ENCODE results near the gene ZNF219.

The ZNF219 gene

DNA sequence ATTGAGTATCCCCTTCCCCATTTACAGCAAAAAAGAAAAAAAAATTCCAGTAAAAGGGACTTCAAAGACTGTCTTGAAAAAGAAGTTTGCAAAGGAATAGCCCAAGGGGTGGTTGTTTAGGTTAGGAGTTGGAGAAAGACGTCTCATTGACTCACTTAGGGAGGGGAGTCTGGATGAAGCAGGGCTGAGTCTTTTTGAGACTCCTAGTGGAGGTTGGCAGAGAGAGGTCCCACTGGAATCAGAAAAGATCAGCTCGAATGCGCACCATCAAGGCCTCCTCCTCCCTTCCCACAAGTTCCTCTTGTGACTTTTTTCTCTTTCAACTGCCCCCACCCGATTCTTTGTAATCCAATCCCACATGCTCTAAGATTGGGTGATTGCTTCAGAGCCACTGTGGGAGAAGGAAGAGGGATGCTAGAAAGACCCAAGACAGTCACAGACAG, 26.4 kb downstream of the ZNF219 start:
- peak overlapping the region; percentile 72 for H3K9ac ChIP-seq (ENCODE audit: insufficient read length, low read depth)
- DNase-seq (ENCODE audit: low read depth, low spot score) = no peak

DNA sequence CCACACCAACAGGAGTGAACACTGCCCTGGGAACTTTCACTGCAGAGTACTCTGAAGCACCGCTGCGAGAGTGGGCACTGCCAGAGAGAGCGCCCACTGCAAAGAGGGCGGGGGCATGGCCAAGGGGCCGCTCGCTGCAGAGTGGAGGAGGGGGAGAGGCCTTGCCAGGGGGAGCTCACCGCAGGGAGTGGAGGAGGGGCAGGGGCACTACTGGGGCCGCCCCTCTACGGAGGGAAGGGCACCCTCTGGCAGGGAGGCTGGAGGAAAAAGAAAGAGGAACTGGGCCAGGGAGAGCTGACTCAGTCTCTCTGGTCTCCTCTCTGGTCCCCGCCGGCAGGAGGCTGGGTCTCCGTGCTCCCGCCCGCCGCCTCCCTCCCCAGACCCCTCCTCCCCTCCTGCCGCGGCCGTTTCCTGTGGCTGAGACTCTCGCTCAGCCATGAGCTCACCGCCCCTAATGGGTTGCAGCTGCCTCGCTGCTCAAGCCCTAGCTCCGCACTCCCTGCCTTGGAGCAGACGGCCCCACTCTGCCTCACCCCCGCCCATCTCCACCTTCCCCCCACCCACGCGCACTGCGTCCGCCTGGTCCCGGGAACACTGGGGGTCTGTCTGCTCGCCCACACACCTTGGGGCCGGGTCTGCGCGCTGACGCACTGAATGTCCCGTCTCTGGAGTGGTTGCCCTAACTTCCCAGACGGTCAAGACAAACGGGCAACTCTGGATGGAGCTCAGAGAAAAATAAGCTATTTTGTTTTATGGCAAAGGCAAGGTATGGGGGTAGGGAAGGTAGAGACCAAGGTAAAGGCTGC, 27.0 kb downstream of the ZNF219 start:
- Histone ChIP-seq H3K27me3 (ENCODE audit: insufficient read depth, insufficient read length) (no peaks in the 10 kb centered on the region), H3K9me3 (ENCODE audit: insufficient read depth, low read length) (no peaks in the 10 kb centered on the region), H3K4me3 (ENCODE audit: insufficient read length, low read depth) (peak overlapping the region; percentile 63), H3K9ac (ENCODE audit: insufficient read length, low read depth) (peak overlapping the region; percentile 92), H3K4me1 (ENCODE audit: insufficient read depth, insufficient read length) (peaks cover 3% of the 10 kb centered on the region), H3K36me3 (ENCODE audit: insufficient read depth, insufficient read length, low read length) (peaks cover 39% of the 10 kb centered on the region)
- TF ChIP-seq YY1 (IDR thresholded peaks at IDR 0.05; ENCODE audit: insufficient read depth, insufficient read length) (no peak), SUZ12 (IDR thresholded peaks at IDR 0.05; ENCODE audit: extremely low read depth, insufficient read depth, insufficient read length) (no peak), ZNF274 (IDR thresholded peaks at IDR 0.05; ENCODE audit: low read depth, low read length) (no peak)
- peak; percentile 76 for DNase-seq (ENCODE audit: low read depth, low spot score)

More for the DNA sequence above, 26.4 kb downstream of the ZNF219 start:
- Histone ChIP-seq H3K4me1 (ENCODE audit: insufficient read depth, insufficient read length) (peaks cover 3% of the 10 kb centered on the region), H3K36me3 (ENCODE audit: insufficient read depth, insufficient read length, low read length) (peaks cover 46% of the 10 kb centered on the region), H3K9me3 (ENCODE audit: insufficient read depth, low read length) (no peaks in the 10 kb centered on the region), H3K27me3 (ENCODE audit: insufficient read depth, insufficient read length) (no peaks in the 10 kb centered on the region), H3K4me3 (ENCODE audit: insufficient read length, low read depth) (peak overlapping the region; percentile 63)
- TF ChIP-seq YY1 (IDR thresholded peaks at IDR 0.05; ENCODE audit: insufficient read depth, insufficient read length) (no peak), SUZ12 (IDR thresholded peaks at IDR 0.05; ENCODE audit: extremely low read depth, insufficient read depth, insufficient read length) (no peak), ZNF274 (IDR thresholded peaks at IDR 0.05; ENCODE audit: low read depth, low read length) (no peak)

DNA sequence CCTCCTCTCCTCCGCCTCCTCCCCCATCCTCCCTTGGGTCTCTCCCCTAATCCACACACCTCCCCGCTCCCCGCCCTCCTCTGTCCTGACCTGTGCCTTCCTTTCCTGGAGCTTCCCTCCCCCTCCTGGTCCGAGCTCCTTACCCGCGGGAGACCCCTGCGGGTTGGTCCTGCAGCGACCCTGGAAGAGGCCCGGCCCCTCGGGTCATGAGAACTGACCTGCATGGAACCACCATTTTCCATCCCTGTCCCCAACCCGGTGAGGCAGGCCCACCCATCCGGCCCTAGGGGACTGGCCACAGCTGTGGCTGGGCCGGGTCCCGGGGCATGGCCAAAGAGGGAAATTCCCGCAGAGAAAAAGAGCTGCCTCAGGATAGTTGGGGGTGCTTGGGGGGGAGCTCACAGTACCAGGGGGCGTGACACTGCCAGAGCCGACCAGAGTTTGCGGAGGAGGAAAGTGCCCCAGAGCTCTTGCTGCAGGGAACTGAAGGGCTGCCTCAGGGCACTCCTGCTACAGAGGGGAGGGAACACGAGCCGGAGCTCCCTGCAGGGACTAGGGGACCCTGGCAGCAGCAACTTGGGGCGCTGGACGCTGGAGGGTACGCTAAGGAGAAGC, 27.7 kb downstream of the ZNF219 start:
- peaks cover 3% of the 10 kb centered on the region for H3K4me1 ChIP-seq (ENCODE audit: insufficient read depth, insufficient read length)
- H3K4me3 ChIP-seq (ENCODE audit: insufficient read length, low read depth) = peak overlapping the region; percentile 63
- peaks cover 32% of the 10 kb centered on the region for H3K36me3 ChIP-seq (ENCODE audit: insufficient read depth, insufficient read length, low read length)
- DNase-seq (ENCODE audit: low read depth, low spot score) = no peak
- TF ChIP-seq YY1 (IDR thresholded peaks at IDR 0.05; ENCODE audit: insufficient read depth, insufficient read length) = no peak
- no peak for TF ChIP-seq ZNF274 (IDR thresholded peaks at IDR 0.05; ENCODE audit: low read depth, low read length)
- no peak for TF ChIP-seq SUZ12 (IDR thresholded peaks at IDR 0.05; ENCODE audit: extremely low read depth, insufficient read depth, insufficient read length)
- H3K27me3 ChIP-seq (ENCODE audit: insufficient read depth, insufficient read length) = no peaks in the 10 kb centered on the region
- no peaks in the 10 kb centered on the region for H3K9me3 ChIP-seq (ENCODE audit: insufficient read depth, low read length)
- H3K9ac ChIP-seq (ENCODE audit: insufficient read length, low read depth) = peak overlapping the region; percentile 92

DNA sequence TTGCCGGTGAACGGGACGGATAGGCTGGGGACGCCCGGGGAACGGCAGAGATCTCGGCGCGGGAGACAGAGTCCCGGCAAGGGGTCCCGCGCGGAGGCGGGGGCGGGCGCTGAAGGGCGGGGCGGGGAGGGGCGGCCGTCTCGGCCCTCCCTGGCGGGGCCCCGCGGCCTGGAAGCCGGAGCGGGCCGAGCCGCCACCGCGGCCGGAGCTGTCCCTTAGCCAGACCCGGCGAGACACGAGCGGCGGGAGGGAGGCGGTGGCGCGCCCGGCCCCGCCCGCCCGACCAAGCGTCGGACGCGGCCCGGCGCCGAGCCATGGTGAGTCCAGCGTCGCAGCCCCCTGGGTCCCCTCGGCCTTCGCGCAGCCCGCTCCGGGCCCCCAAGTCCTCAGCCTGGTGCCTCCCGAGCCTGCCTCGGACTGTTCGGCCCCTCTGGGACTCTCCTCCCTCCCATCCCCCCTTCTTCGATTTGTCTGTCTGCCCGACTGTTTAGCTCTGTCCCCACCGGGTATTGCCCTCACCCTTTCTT, 28.3 kb downstream of the ZNF219 start, which contains the start of gene ARHGEF40:
Gene ARHGEF40, plus strand, starts transcription at position 222 of the 527 bp plus-strand sequence. Its CDS starts 93 bp downstream, at position 315.
- Histone ChIP-seq H3K9ac (ENCODE audit: insufficient read length, low read depth) (peak within 1 kb of the TSS; percentile 92), H3K36me3 (ENCODE audit: insufficient read depth, insufficient read length, low read length) (peaks cover 27% of the 10 kb centered on the region), H3K27me3 (ENCODE audit: insufficient read depth, insufficient read length) (no peaks in the 10 kb centered on the region), H3K9me3 (ENCODE audit: insufficient read depth, low read length) (no peaks in the 10 kb centered on the region), H3K4me3 (ENCODE audit: insufficient read length, low read depth) (peak within 1 kb of the TSS; percentile 63), H3K4me1 (ENCODE audit: insufficient read depth, insufficient read length) (peaks cover 3% of the 10 kb centered on the region)
- TF ChIP-seq YY1 (IDR thresholded peaks at IDR 0.05; ENCODE audit: insufficient read depth, insufficient read length) = no peak
- no peak for TF ChIP-seq ZNF274 (IDR thresholded peaks at IDR 0.05; ENCODE audit: low read depth, low read length)
- no peak for TF ChIP-seq SUZ12 (IDR thresholded peaks at IDR 0.05; ENCODE audit: extremely low read depth, insufficient read depth, insufficient read length)
- no peak for DNase-seq (ENCODE audit: low read depth, low spot score)

DNA sequence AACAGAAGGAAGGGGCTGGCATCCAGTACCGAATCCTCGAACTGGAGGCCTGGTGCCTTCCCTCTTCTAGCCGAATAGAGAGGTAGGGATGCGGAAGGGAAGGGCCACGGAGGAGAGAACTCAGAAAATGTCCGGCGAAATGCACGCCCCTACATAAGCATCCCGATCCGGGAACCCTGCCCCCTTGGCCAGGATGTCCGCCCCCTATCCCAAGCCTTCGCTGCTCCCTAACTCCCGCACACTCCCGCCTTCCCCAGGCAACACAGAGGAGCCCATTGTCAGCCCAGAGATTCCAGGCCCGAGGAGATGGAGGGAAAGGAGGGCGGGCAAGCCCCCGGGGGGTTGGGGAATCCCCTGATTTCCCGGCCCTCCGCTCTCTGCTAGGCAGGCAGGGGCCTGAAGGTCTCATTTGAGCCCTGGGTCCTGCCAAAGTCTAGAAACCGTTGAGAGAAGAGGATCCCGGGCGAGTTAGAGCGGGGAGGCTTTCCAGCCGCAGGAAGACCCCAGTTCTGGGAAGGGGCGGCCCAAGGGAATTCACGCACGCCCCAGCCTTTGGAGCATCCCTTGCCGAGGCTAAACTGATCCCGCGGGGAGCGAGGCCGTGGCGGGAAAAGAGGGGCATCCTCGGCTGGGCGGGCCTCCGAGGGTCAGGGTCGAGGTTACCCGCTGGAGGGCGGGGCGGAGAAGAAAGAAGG, 28.9 kb downstream of the ZNF219 start:
- no peak for TF ChIP-seq SUZ12 (IDR thresholded peaks at IDR 0.05; ENCODE audit: extremely low read depth, insufficient read depth, insufficient read length)
- TF ChIP-seq YY1 (IDR thresholded peaks at IDR 0.05; ENCODE audit: insufficient read depth, insufficient read length) = no peak
- no peak for TF ChIP-seq ZNF274 (IDR thresholded peaks at IDR 0.05; ENCODE audit: low read depth, low read length)
- H3K27me3 ChIP-seq (ENCODE audit: insufficient read depth, insufficient read length) = no peaks in the 10 kb centered on the region
- H3K9me3 ChIP-seq (ENCODE audit: insufficient read depth, low read length) = no peaks in the 10 kb centered on the region
- H3K9ac ChIP-seq (ENCODE audit: insufficient read length, low read depth) = peak overlapping the region; percentile 88
- peak overlapping the region; percentile 23 for H3K4me3 ChIP-seq (ENCODE audit: insufficient read length, low read depth)
- peaks cover 20% of the 10 kb centered on the region for H3K36me3 ChIP-seq (ENCODE audit: insufficient read depth, insufficient read length, low read length)
- DNase-seq (ENCODE audit: low read depth, low spot score) = no peak
- H3K4me1 ChIP-seq (ENCODE audit: insufficient read depth, insufficient read length) = peaks cover 3% of the 10 kb centered on the region

DNA sequence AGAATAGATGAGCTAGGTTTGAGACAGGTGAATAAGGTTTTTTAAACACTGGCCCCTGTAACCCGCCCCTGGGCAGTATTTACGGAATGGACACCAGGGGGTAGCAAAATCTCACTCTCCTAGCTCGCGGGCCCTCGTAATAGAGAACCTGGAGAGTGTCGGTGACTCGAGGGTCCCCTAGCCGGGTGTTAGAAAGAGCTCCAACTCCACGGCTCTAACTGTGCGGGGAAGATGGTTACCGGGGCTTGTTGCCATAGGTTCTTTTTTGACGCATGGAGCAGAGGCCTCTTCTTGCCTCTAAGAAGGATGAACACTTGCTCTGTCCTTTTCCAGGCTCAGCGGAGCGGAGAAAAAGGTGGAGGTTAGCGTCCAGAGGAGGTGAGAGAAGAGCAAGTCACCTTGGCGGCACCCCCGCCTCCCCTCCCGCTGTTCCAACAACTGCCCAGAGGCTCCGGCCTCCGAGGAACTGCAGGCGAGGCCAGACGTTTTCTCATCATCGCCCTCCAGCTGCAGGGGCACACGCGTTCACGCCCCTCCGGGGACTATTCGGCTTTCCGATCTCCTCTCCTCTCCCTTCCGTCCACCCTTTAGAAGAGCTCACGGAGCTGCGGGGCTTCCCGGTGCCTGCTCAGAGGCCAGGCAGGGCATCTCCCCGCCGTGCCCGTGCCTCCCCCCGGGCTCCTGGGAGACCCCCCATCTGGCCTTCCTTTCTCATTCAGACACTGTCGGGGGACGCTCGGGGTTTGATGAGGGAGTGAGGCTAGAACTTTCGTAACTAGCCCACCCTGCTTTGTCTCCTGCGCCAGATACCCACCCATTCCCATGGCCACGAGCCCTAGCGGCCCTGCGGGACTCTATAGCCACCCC, 29.7 kb downstream of the ZNF219 start:
- no peak for TF ChIP-seq YY1 (IDR thresholded peaks at IDR 0.05; ENCODE audit: insufficient read depth, insufficient read length)
- no peak for TF ChIP-seq SUZ12 (IDR thresholded peaks at IDR 0.05; ENCODE audit: extremely low read depth, insufficient read depth, insufficient read length)
- no peak for TF ChIP-seq ZNF274 (IDR thresholded peaks at IDR 0.05; ENCODE audit: low read depth, low read length)
- H3K27me3 ChIP-seq (ENCODE audit: insufficient read depth, insufficient read length) = no peaks in the 10 kb centered on the region
- H3K4me1 ChIP-seq (ENCODE audit: insufficient read depth, insufficient read length) = peaks cover 3% of the 10 kb centered on the region
- H3K9ac ChIP-seq (ENCODE audit: insufficient read length, low read depth) = peak overlapping the region; percentile 88
- H3K36me3 ChIP-seq (ENCODE audit: insufficient read depth, insufficient read length, low read length) = peaks cover 13% of the 10 kb centered on the region
- peak overlapping the region; percentile 23 for H3K4me3 ChIP-seq (ENCODE audit: insufficient read length, low read depth)
- DNase-seq (ENCODE audit: low read depth, low spot score) = no peak
- no peaks in the 10 kb centered on the region for H3K9me3 ChIP-seq (ENCODE audit: insufficient read depth, low read length)

Measured in NT2/D1 (cell line).